ENCODE results near the gene PPP1R10. TPM values are rescaled to one million over a fixed set of nuclear protein-coding genes. Genes with fewer than 3 reads are reported as not detected.
A peak's percentile ranks its signal among the peaks of the same experiment; 100 is the strongest.

The PPP1R10 gene
- total and polyA plus RNA-seq, 2 of the 13 experiments (the other 11 are each of a cell fraction or from before 2014, with no cell fraction given) = 26.3 to 38.4 TPM

DNA sequence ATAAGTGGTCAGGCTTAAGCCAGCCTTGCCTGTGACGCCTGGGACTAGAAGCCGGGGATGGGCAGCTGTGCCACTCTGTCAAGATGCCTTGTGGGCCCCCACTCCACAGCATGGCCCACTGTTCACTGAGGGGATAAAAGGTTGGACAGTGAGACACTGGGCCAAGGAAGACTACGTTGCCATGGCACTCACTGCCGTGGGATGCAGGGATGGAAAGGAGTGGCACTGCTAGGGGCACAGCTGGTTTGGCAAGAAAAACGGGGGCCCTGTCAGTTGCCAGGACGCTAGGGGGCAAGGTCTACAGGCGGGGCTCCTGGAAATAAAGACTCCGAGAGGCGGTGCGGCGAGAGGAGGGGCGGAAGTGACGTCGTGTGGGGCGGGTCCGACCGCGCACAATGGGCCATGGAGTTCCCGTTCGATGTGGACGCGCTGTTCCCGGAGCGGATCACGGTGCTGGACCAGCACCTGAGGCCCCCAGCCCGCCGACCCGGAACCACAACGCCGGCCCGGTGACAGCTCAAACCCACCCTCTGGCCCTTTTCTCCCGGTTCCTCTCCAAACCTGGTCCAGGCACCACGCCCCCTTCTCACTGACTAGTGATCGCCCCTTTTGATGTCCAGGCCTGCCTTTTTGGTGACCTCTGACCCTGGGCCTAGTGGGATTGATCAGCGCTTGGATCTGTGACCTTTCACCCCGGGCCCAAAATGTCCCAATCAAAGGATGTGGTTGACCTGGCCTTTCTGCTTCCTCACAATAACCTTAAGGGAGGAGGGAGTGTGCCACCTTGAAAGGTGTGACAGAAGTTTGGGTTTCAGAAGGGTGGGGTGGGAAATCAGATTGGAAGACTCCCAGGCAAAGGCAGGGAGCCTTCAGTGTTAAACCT is 9.7 kb upstream of the PPP1R10 start, which contains the start of gene ATAT1 (continued):
- TF ChIP-seq, protein P1, sequence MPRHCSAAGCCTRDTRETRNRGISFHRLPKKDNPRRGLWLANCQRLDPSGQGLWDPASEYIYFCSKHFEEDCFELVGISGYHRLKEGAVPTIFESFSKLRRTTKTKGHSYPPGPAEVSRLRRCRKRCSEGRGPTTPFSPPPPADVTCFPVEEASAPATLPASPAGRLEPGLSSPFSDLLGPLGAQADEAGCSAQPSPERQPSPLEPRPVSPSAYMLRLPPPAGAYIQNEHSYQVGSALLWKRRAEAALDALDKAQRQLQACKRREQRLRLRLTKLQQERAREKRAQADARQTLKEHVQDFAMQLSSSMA (CRISPR knock-in tag; IDR thresholded peaks at IDR 0.05) = no peak; the same call in 1 of the 2 replicates
- peak; percentile 99 for TF ChIP-seq AGO2 (optimal IDR thresholded peaks at IDR 0.05; ENCODE audit: low read depth, low read length)
- TF ChIP-seq, protein P2, sequence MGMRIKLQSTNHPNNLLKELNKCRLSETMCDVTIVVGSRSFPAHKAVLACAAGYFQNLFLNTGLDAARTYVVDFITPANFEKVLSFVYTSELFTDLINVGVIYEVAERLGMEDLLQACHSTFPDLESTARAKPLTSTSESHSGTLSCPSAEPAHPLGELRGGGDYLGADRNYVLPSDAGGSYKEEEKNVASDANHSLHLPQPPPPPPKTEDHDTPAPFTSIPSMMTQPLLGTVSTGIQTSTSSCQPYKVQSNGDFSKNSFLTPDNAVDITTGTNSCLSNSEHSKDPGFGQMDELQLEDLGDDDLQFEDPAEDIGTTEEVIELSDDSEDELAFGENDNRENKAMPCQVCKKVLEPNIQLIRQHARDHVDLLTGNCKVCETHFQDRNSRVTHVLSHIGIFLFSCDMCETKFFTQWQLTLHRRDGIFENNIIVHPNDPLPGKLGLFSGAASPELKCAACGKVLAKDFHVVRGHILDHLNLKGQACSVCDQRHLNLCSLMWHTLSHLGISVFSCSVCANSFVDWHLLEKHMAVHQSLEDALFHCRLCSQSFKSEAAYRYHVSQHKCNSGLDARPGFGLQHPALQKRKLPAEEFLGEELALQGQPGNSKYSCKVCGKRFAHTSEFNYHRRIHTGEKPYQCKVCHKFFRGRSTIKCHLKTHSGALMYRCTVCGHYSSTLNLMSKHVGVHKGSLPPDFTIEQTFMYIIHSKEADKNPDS (CRISPR knock-in tag; IDR thresholded peaks at IDR 0.05) = peak; percentile 86; the same call in 1 of the 2 replicates
- TF ChIP-seq HMGXB3 (CRISPR knock-in tag; IDR thresholded peaks at IDR 0.05; ENCODE audit: borderline replicate concordance) = no peak; the same call in 1 of the 2 replicates
- peak; percentile 80; the same call in 1 of the 2 replicates for TF ChIP-seq MEIS1 (CRISPR knock-in tag; IDR thresholded peaks at IDR 0.05; ENCODE audit: borderline replicate concordance)
- no peak for TF ChIP-seq MAFG (CRISPR knock-in tag; IDR thresholded peaks at IDR 0.05)
- TF ChIP-seq HHEX (CRISPR knock-in tag; IDR thresholded peaks at IDR 0.05) = peak; percentile 13; the same call in 1 of the 2 replicates
- peak; percentile 60; the same call in 1 of the 2 replicates for TF ChIP-seq ZNF563 (CRISPR knock-in tag; IDR thresholded peaks at IDR 0.05)
- peak; percentile 72; the same call in 1 of the 2 replicates for TF ChIP-seq ZFP82 (CRISPR knock-in tag; IDR thresholded peaks at IDR 0.05; ENCODE audit: borderline replicate concordance)
- peak; percentile 67; the same call in 1 of the 2 replicates for TF ChIP-seq HES4 (CRISPR knock-in tag; IDR thresholded peaks at IDR 0.05; ENCODE audit: borderline replicate concordance)
- TF ChIP-seq SIN3B (IDR thresholded peaks at IDR 0.05; ENCODE audit: low read length) = peak; percentile 64; the same call in 1 of the 2 replicates
- TF ChIP-seq ESRRA (CRISPR knock-in tag; IDR thresholded peaks at IDR 0.05; ENCODE audit: low read depth) = peak; percentile 48; the same call in 1 of the 2 replicates
- TF ChIP-seq RFXAP (CRISPR knock-in tag; IDR thresholded peaks at IDR 0.05; ENCODE audit: borderline replicate concordance) = peak; percentile 74; the same call in 1 of the 2 replicates
